Chondrocyte (in vitro differentiated cells): ENCODE measurements around the gene INTS1. TPM values are rescaled to one million over a fixed set of nuclear protein-coding genes. Genes with fewer than 3 reads are reported as not detected.

Source experiments
- DNase-seq: peaks from one replicate; pipeline ENCODE4 v3.0.0; 2021; ENCODE audit warnings: mixed read lengths, low spot score
- H3K27ac Mint-ChIP-seq: one replicate; pipeline ENCODE4 v1.8.0; 2021; ENCODE audit warnings: mild to moderate bottlenecking, moderate library complexity, mixed read lengths; ENCODE audit not compliant: unreplicated experiment
- H3K27me3 Mint-ChIP-seq: 2 replicates; pipeline ENCODE4 v1.8.0; 2021; ENCODE audit warnings: low read depth, mixed read lengths
- H3K36me3 Mint-ChIP-seq: 2 replicates; pipeline ENCODE4 v1.8.0; 2021; ENCODE audit warnings: low read depth, mixed read lengths
- H3K4me1 Mint-ChIP-seq: 2 replicates; pipeline ENCODE4 v1.8.0; 2021; ENCODE audit warnings: low read depth, mild to moderate bottlenecking, mixed read lengths
- H3K4me3 Mint-ChIP-seq: one replicate; pipeline ENCODE4 v1.8.0; 2021; ENCODE audit warnings: mild to moderate bottlenecking, moderate library complexity, mixed read lengths; ENCODE audit not compliant: unreplicated experiment
- H3K9me3 Mint-ChIP-seq: 2 replicates; pipeline ENCODE4 v1.8.0; 2021; ENCODE audit warnings: low read depth, mixed read lengths
- total RNA-seq: library from RNA; stranded (reverse); gene quantifications from 3 replicates; pipeline ENCODE4 v1.2.1, GENCODE V29; 2021
- TF ChIP-seq, protein P1 (sequence below): fragments of 200-600 bp; sonication (generic); IDR thresholded peaks from 2 replicates; pipeline ENCODE4 v1.5.0; 2021; ENCODE audit warnings: antibody characterized with exemption, mild to moderate bottlenecking, moderate library complexity

The INTS1 gene
- total RNA-seq, 1 donor from 2014 or later = 80.4 TPM

DNA sequence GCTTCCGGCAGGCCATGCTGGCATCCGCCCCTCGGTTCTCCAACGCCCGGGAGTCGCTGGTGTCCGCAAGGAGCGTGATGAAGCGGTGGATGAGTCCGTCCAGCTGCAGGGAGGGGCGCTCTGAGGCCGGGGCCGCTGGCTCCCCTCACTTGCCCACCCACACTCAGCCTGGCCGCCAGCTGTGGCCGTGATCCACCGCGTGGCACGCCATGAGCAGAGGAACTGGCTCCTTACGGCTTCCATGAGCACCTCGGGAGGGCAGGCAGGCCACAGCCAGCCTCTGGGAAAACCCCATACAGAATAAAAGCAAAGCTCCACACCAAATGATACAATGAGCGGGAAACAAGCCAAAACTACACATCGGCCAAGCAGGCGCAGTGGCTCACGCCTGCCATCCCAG lies 29.5 kb downstream of the INTS1 start:
- Mint-ChIP-seq H3K36me3 (peaks cover 6% of the 10 kb centered on the region), H3K27ac (no peak overlapping the region), H3K27me3 (no peaks in the 10 kb centered on the region), H3K9me3 (no peaks in the 10 kb centered on the region), H3K4me1 (no peaks in the 10 kb centered on the region), H3K4me3 (no peak overlapping the region)
- DNase-seq = no peak
- TF ChIP-seq, protein P1, sequence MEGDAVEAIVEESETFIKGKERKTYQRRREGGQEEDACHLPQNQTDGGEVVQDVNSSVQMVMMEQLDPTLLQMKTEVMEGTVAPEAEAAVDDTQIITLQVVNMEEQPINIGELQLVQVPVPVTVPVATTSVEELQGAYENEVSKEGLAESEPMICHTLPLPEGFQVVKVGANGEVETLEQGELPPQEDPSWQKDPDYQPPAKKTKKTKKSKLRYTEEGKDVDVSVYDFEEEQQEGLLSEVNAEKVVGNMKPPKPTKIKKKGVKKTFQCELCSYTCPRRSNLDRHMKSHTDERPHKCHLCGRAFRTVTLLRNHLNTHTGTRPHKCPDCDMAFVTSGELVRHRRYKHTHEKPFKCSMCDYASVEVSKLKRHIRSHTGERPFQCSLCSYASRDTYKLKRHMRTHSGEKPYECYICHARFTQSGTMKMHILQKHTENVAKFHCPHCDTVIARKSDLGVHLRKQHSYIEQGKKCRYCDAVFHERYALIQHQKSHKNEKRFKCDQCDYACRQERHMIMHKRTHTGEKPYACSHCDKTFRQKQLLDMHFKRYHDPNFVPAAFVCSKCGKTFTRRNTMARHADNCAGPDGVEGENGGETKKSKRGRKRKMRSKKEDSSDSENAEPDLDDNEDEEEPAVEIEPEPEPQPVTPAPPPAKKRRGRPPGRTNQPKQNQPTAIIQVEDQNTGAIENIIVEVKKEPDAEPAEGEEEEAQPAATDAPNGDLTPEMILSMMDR = no peak

DNA sequence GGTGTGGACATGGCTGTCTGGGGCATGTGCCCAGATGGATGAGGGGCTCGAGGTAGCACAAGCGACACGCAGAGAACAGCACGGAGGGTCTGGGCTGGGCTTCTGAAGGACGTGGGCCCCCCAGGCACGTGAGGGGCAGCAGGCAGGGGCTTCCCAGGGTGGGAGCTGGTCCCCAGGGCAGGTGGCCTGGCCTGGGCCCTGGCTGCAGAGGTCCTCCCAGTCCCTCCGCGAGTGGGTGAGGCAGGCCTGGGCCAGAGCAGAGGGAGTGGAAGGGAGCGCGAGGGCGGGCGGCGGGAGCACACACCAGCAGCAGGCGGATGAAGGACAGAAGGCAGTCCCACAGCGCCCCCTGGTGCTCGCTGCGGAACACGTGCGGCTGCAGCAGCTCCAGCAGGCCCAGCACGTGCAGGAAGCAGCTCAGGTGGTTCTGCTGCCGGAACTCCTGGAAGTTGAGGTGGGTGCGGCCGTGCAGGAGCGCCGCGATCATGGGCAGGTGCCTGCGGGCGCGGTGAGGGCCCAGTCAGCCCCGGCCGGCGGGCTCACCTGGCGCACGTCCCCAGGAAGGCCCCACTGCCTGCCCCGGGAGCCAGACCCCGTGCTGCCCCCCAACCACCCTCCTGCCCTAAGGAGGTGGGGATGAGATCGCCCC lies 30.2 kb downstream of the INTS1 start:
- no peaks in the 10 kb centered on the region for H3K9me3 Mint-ChIP-seq
- no peaks in the 10 kb centered on the region for H3K4me1 Mint-ChIP-seq
- no peaks in the 10 kb centered on the region for H3K27me3 Mint-ChIP-seq
- no peak for DNase-seq
- no peak overlapping the region for H3K27ac Mint-ChIP-seq
- no peak overlapping the region for H3K4me3 Mint-ChIP-seq
- TF ChIP-seq, protein P1 = peak; percentile 95
- peaks cover 5% of the 10 kb centered on the region for H3K36me3 Mint-ChIP-seq

DNA sequence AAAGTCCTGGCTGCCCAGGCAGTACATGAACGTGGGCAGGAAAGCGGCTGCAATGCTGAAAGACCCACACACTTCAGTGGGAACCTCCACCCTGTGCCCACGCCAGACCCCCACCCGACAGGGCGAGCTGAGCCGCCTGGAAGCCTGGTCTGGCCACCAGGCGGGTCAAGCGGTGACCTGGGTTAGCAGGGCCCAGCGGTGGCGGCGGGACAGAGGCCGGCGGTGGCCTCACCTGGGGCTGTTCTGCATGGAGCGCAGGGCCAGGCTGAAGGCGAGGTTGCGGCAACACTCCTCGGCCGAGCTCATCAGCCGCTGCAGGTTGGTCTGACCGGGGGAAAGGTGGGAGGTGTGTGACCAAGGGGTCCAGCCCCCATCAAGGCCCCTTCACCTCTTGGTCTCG lies 33.3 kb downstream of the INTS1 start:
- no peak for DNase-seq
- H3K27ac Mint-ChIP-seq = no peak overlapping the region
- peaks cover 1% of the 10 kb centered on the region for H3K36me3 Mint-ChIP-seq
- no peaks in the 10 kb centered on the region for H3K9me3 Mint-ChIP-seq
- H3K27me3 Mint-ChIP-seq = no peaks in the 10 kb centered on the region
- H3K4me1 Mint-ChIP-seq = peaks cover 6% of the 10 kb centered on the region
- H3K4me3 Mint-ChIP-seq = no peak overlapping the region
- TF ChIP-seq, protein P1 = no peak

DNA sequence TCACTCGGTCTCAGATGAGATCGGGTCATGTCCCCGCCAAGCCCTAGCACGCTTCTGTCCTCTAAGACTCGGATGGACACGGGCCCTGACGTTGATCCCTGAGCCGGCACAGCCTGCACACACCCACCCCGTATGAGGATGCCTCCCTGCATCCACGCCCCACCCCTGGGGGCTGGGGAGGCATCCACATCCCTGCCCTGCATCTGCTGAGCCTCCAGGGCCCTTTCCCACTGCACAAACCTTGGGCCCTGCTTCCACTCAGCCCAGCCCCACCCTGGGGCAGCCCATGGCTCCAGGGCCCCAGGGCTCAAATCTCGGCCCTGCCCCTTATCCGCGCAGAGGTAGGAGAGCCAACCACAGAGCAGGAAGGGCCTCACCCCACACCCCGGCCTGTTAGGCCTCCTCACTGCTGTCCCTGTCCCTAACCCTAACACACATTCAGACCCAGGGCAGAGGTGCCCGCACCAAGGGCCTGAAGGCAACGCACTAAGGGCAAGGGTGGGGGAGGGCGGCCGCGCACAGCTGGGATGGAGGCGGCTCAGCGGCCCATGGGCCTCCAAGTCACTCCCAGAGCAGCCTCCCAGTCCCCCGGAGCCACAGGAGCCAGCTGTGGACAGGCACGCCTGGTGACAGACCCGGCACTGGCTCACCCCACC lies 35.4 kb downstream of the INTS1 start:
- Mint-ChIP-seq H3K36me3 (no peaks in the 10 kb centered on the region), H3K27ac (no peak overlapping the region), H3K27me3 (no peaks in the 10 kb centered on the region), H3K4me3 (no peak overlapping the region), H3K4me1 (peaks cover 6% of the 10 kb centered on the region), H3K9me3 (no peaks in the 10 kb centered on the region)
- TF ChIP-seq, protein P1 = no peak
- no peak for DNase-seq

DNA sequence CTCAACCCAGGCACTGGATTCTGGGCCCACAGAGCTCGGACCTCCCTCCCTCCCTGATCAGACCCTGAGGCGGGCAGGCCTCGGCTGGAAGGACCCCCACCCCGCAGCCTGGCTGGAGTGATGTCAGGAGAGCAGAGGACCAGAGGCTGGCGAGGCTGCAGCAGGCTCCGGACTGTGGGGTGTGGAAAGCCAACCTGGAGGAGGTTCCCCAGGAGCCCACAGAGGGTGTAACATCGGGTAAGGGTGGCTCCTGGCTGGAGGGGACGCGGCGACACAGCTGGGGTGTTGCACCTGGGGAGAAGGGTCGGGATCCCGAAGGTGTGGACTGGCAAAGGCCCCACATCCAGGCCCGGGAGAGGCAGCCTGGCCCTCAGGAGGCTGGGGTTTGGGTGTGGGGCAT lies 36.0 kb downstream of the INTS1 start:
- H3K36me3 Mint-ChIP-seq = no peaks in the 10 kb centered on the region

More for the DNA sequence above, 36.0 kb downstream of the INTS1 start:
- Mint-ChIP-seq H3K27ac (no peak overlapping the region), H3K4me3 (no peak overlapping the region), H3K27me3 (no peaks in the 10 kb centered on the region), H3K4me1 (peaks cover 6% of the 10 kb centered on the region), H3K9me3 (no peaks in the 10 kb centered on the region)
- TF ChIP-seq, protein P1 = no peak
- no peak for DNase-seq
